ENCODE results near the gene CD44. TPM values are rescaled to one million over a fixed set of nuclear protein-coding genes. Genes with fewer than 3 reads are reported as not detected.

The CD44 gene
- total RNA-seq, 1 donor from 2014 or later, result 1,546 TPM

- intact Hi-C loops (cut with micrococcal nuclease), result no loop called here
- ATAC-seq (ENCODE audit: low read depth) (no peak), DNase-seq (no peak)
- no peak overlapping the region for H3K27ac Mint-ChIP-seq
- H3K9me3 Mint-ChIP-seq, result no peaks in the 10 kb centered on the region
- peaks cover 39% of the 10 kb centered on the region for H3K4me1 Mint-ChIP-seq
- TF ChIP-seq, protein P1, sequence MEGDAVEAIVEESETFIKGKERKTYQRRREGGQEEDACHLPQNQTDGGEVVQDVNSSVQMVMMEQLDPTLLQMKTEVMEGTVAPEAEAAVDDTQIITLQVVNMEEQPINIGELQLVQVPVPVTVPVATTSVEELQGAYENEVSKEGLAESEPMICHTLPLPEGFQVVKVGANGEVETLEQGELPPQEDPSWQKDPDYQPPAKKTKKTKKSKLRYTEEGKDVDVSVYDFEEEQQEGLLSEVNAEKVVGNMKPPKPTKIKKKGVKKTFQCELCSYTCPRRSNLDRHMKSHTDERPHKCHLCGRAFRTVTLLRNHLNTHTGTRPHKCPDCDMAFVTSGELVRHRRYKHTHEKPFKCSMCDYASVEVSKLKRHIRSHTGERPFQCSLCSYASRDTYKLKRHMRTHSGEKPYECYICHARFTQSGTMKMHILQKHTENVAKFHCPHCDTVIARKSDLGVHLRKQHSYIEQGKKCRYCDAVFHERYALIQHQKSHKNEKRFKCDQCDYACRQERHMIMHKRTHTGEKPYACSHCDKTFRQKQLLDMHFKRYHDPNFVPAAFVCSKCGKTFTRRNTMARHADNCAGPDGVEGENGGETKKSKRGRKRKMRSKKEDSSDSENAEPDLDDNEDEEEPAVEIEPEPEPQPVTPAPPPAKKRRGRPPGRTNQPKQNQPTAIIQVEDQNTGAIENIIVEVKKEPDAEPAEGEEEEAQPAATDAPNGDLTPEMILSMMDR (IDR thresholded peaks at IDR 0.05), result no peak
- no peaks in the 10 kb centered on the region for H3K36me3 Mint-ChIP-seq (ENCODE audit: low read depth)
- CTCF ChIA-PET, result interaction anchor here (0.7 kb wide), 1 partner anchor 76 kb away, joined by 3 read pairs; no protein-coding TSS in a partner anchor
- H3K27me3 Mint-ChIP-seq, result no peaks in the 10 kb centered on the region
- POLR2A ChIA-PET, result no interaction called here
- no peak overlapping the region for H3K4me3 Mint-ChIP-seq
These were observed 136.2 kb downstream of the CD44 start for GRCh38 chr11:35274909-35275785.

DNA sequence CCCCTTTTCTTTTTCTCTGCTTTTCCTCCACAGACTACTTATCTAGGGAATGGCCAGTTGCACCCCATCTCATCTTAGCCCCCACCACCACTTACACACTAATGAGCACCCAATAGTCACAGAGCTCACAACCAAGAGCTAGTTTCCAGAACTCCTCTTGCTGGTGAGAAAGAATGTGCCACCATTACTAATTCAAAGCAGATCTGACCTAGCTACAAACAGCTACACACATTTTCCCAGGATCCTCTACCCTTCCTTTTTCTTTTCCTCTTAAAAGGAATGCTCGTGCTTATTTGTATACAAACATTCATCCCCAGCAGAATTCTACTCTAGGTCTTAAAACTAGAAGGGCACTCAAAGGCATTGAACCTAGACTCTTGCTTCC lies 136.8 kb downstream of the CD44 start:
- H3K4me1 Mint-ChIP-seq, result peaks cover 39% of the 10 kb centered on the region
- no peak overlapping the region for H3K27ac Mint-ChIP-seq

GRCh38 chr11:35276396-35277145 lies 137.6 kb downstream of the CD44 start:
- peaks cover 31% of the 10 kb centered on the region for H3K4me1 Mint-ChIP-seq
- ChIA-PET CTCF (no interaction called here), POLR2A (interaction anchor here (0.6 kb wide), 1 partner anchor 49 kb away, joined by 4 read pairs; no protein-coding TSS in a partner anchor)
- no peak overlapping the region for H3K4me3 Mint-ChIP-seq
- TF ChIP-seq, protein P1 (IDR thresholded peaks at IDR 0.05), result no peak
- ATAC-seq (ENCODE audit: low read depth) (no peak), DNase-seq (no peak)
- no peaks in the 10 kb centered on the region for H3K9me3 Mint-ChIP-seq
- H3K27ac Mint-ChIP-seq, result peak overlapping the region; percentile 19
- intact Hi-C loops (cut with micrococcal nuclease), result no loop called here
- no peaks in the 10 kb centered on the region for H3K27me3 Mint-ChIP-seq
- H3K36me3 Mint-ChIP-seq (ENCODE audit: low read depth), result no peaks in the 10 kb centered on the region

More for the DNA sequence above, 136.8 kb downstream of the CD44 start:
- DNase-seq (no peak), ATAC-seq (ENCODE audit: low read depth) (no peak)
- intact Hi-C loops (cut with micrococcal nuclease), result no loop called here
- Mint-ChIP-seq H3K36me3 (ENCODE audit: low read depth) (no peaks in the 10 kb centered on the region), H3K4me3 (no peak overlapping the region), H3K9me3 (no peaks in the 10 kb centered on the region), H3K27me3 (no peaks in the 10 kb centered on the region)
- POLR2A ChIA-PET, result interaction anchor here (0.6 kb wide), 1 partner anchor 50 kb away, joined by 4 read pairs; no protein-coding TSS in a partner anchor
- CTCF ChIA-PET, result interaction anchor here (0.7 kb wide), 1 partner anchor 77 kb away, joined by 3 read pairs; no protein-coding TSS in a partner anchor
- TF ChIP-seq, protein P1 (IDR thresholded peaks at IDR 0.05), result no peak

DNA sequence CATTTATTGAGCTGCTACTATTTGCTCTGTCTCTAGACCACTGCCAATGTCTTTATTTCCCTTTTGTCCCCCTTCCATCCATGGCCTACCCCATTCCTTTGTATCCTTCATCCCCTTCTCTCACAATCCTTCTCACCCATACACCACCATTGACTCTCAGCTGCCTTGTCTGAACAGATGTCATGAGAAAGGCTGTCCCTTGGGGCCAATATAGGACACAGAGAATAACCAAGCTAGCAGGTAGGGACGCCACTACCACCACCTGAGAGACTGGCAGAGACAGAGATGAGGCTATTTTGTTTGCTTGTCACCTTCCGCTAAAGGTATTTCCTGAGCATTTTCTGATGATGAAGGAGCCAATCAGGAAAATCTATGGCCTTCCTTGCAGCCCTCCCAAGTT lies 138.9 kb downstream of the CD44 start:
- H3K4me1 Mint-ChIP-seq, result peaks cover 18% of the 10 kb centered on the region
- H3K27ac Mint-ChIP-seq, result no peak overlapping the region
- ChIA-PET POLR2A (no interaction called here), CTCF (no interaction called here)
- TF ChIP-seq, protein P1 (IDR thresholded peaks at IDR 0.05), result no peak
- H3K9me3 Mint-ChIP-seq, result no peaks in the 10 kb centered on the region
- intact Hi-C loops (cut with micrococcal nuclease), result no loop called here
- ATAC-seq (ENCODE audit: low read depth) (no peak), DNase-seq (no peak)
- H3K4me3 Mint-ChIP-seq, result no peak overlapping the region
- no peaks in the 10 kb centered on the region for H3K36me3 Mint-ChIP-seq (ENCODE audit: low read depth)
- no peaks in the 10 kb centered on the region for H3K27me3 Mint-ChIP-seq

- Mint-ChIP-seq H3K4me3 (no peak overlapping the region), H3K27me3 (no peaks in the 10 kb centered on the region), H3K4me1 (peaks cover 9% of the 10 kb centered on the region), H3K27ac (no peak overlapping the region), H3K36me3 (ENCODE audit: low read depth) (no peaks in the 10 kb centered on the region), H3K9me3 (no peaks in the 10 kb centered on the region)
- CTCF ChIA-PET, result no interaction called here
- intact Hi-C loops (cut with micrococcal nuclease), result no loop called here
- POLR2A ChIA-PET, result interaction anchor here (0.9 kb wide), 1 partner anchor 20 kb away, joined by 3 read pairs; no protein-coding TSS in a partner anchor
- ATAC-seq (ENCODE audit: low read depth), result no peak
- TF ChIP-seq, protein P1 (IDR thresholded peaks at IDR 0.05), result no peak
- no peak for DNase-seq
These were observed 141.8 kb downstream of the CD44 start for GRCh38 chr11:35280727-35281126.
